ENCODE measurements around the gene CHD3.

DNA sequence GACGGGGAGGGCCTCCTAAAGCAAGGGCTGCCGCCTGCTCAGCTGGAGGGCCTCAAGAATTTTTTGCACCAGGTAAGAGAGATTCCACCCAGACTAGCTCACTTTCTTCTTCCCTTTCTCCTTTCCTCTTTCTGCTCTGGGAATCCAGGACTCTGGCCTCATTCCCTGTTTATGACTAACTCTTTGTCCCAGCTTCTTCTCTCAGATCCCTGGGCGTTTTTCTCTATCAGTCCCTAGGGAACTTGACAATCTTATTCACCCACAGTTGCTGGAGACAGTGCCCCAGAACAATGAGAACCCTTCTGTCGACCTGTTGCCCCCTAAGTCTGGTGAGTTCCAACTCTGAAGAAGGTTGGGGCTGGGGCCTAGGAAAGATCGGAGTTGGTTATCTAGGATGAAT lies 59.1 kb downstream of the CHD3 start:
- no peak for TF ChIP-seq CTCF (IDR thresholded peaks at IDR 0.05)
- TF ChIP-seq POLR2A (IDR thresholded peaks at IDR 0.05), result no peak
